Sigmoid colon (tissue), 7 donors: ENCODE measurements around the gene NRXN3. TPM values are rescaled to one million over a fixed set of nuclear protein-coding genes. Genes with fewer than 3 reads are reported as not detected.

ENCODE experiments used
- DNase-seq: peaks from one replicate; pipeline ENCODE4 v3.0.0-alpha.2; 2019
- H3K27ac ChIP-seq, 4 donors: fragments of 200-600 bp; sonication (generic); one replicate each; pipeline ENCODE4 v1.5.1; 2016 to 2019; ENCODE audit warnings: mild to moderate bottlenecking in 1 of 4
- H3K27me3 ChIP-seq, 3 donors: fragments of 200-600 bp; sonication (generic); one replicate each; pipeline ENCODE4 v1.5.1; 2019; ENCODE audit warnings: mild to moderate bottlenecking in 1 of 3
- H3K36me3 ChIP-seq, 4 donors: fragments of 200-600 bp; sonication (generic); one replicate each; pipeline ENCODE4 v1.5.1; 2016 to 2019
- H3K4me1 ChIP-seq, 4 donors: fragments of 200-600 bp; sonication (generic); one replicate each; pipeline ENCODE4 v1.5.1; 2017 to 2019
- H3K4me3 ChIP-seq, 4 donors: fragments of 200-600 bp; sonication (generic); one replicate each; pipeline ENCODE4 v1.5.1; 2017 to 2019; ENCODE audit warnings: mild to moderate bottlenecking in 2 of 4, moderate library complexity in 1 of 4
- H3K9me3 ChIP-seq, 4 donors: fragments of 200-600 bp in 3 of 4; sonication (generic) in 3 of 4; one replicate each; pipeline versions ENCODE4 v1.5.1 to v1.6.1; 2013 to 2019
- CTCF ChIP-seq, 4 experiments: fragments of 450-650 bp in 3 of 4; fragments of 200-600 bp in 1 of 4; IDR thresholded peaks; one replicate each; pipeline ENCODE4 v1.5.1; 2016 to 2019; ENCODE audit warnings: antibody characterized with exemption in 4 of 4, mild to moderate bottlenecking in 3 of 4, moderate library complexity in 2 of 4
- EP300 ChIP-seq, 4 donors: sonication (generic); formaldehyde crosslinking; IDR thresholded peaks; one replicate each; pipeline ENCODE4 v1.6.1; 2017; ENCODE audit warnings: antibody characterized with exemption in 4 of 4
- POLR2A ChIP-seq, 2 donors: fragments of 450-650 bp; IDR thresholded peaks; one replicate each; pipeline ENCODE4 v1.6.1; 2016; ENCODE audit warnings: antibody characterized with exemption in 2 of 2, mild to moderate bottlenecking in 2 of 2, moderate library complexity in 2 of 2
- POLR2AphosphoS5 ChIP-seq, 4 donors: sonication (generic); formaldehyde crosslinking; IDR thresholded peaks; one replicate each; pipeline ENCODE4 v1.6.1; 2017; ENCODE audit warnings: antibody characterized with exemption in 4 of 4
- WGBS, 2 donors: extraction: QIAGEN DNeasy Blood & Tissue Kit; methylation state at CpG; one replicate each; pipeline ENCODE4 v1.1.7; 2013; 5-methylcytosine and 5-hydroxymethylcytosine counted together
- intact Hi-C: fragments of 100-400 bp; cut with DNase I; formaldehyde crosslinking; loops from one replicate; pipeline ENCODE4 v1.15.1; 2023
- polyA plus RNA-seq, 3 donors: library from polyadenylated mRNA; stranded (reverse); fragments of 200-250 nt; gene quantifications; one replicate each; pipeline ENCODE4 v1.2.3, GENCODE V29; 2013
- total RNA-seq, 4 donors: library from RNA; depleted of rRNA; stranded (reverse); fragments of >200 nt; gene quantifications; one replicate each; pipeline ENCODE4 v1.1.0, GENCODE V29; 2016
- donor health status: healthy with polysubstance abuse.
- donor health status: Bipolar disorder and iron deficiency.
- donor health status: healthy.

NRXN3 gene
- total and polyA plus RNA-seq, 7 donors = 0.23 to 46.3 (median 23.2) TPM

- intact Hi-C loops = no loop called here
- H3K4me3 ChIP-seq = no peak overlapping the region
- H3K9me3 ChIP-seq = no peaks in the 10 kb centered on the region
- no peak for DNase-seq
- no peak overlapping the region for H3K27ac ChIP-seq
- H3K27me3 ChIP-seq = no peaks in the 10 kb centered on the region
- TF ChIP-seq POLR2A (IDR thresholded peaks at IDR 0.05) (no peak), CTCF (IDR thresholded peaks at IDR 0.05) (no peak), POLR2AphosphoS5 (IDR thresholded peaks at IDR 0.05) (no peak), EP300 (IDR thresholded peaks at IDR 0.05) (no peak)
- WGBS, 2 donors = 85 to 89% methylated on average over 1 of the region's 1 CpG
- no peaks in the 10 kb centered on the region for H3K36me3 ChIP-seq
- no peaks in the 10 kb centered on the region for H3K4me1 ChIP-seq
Measured at GRCh38 chr14:79906994-79907393, 1736.8 kb downstream of the NRXN3 start.

GRCh38 chr14:79910086-79910485 is 1739.9 kb downstream of the NRXN3 start:
- intact Hi-C loops = no loop called here
- no peak overlapping the region for H3K4me3 ChIP-seq
- DNase-seq = no peak
- H3K27me3 ChIP-seq = no peaks in the 10 kb centered on the region
- H3K36me3 ChIP-seq = no peaks in the 10 kb centered on the region
- H3K4me1 ChIP-seq = no peaks in the 10 kb centered on the region
- WGBS, 2 donors = 55 to 61% methylated on average over 2 of the region's 2 CpGs
- peaks cover 0 to 4% (median 0%) of the 10 kb centered on the region in 4 donors for H3K9me3 ChIP-seq
- H3K27ac ChIP-seq = no peak overlapping the region
- TF ChIP-seq EP300 (IDR thresholded peaks at IDR 0.05) = no peak
- no peak for TF ChIP-seq POLR2A (IDR thresholded peaks at IDR 0.05)
- no peak for TF ChIP-seq CTCF (IDR thresholded peaks at IDR 0.05)
- TF ChIP-seq POLR2AphosphoS5 (IDR thresholded peaks at IDR 0.05) = no peak

- WGBS, 2 donors = 16 to 42% methylated on average over 4 of the region's 4 CpGs
- Histone ChIP-seq H3K27me3 (no peaks in the 10 kb centered on the region), H3K4me3 (no peak overlapping the region), H3K4me1 (no peaks in the 10 kb centered on the region), H3K36me3 (no peaks in the 10 kb centered on the region), H3K9me3 (peaks cover 0 to 4% (median 0%) of the 10 kb centered on the region in 4 donors), H3K27ac (no peak overlapping the region)
- no peak for DNase-seq
- TF ChIP-seq CTCF (IDR thresholded peaks at IDR 0.05) = no peak
- TF ChIP-seq POLR2AphosphoS5 (IDR thresholded peaks at IDR 0.05) = no peak
- TF ChIP-seq EP300 (IDR thresholded peaks at IDR 0.05) = no peak
- no peak for TF ChIP-seq POLR2A (IDR thresholded peaks at IDR 0.05)
- intact Hi-C loops = no loop called here
Measured at GRCh38 chr14:79911744-79912143, 1741.6 kb downstream of the NRXN3 start.

- 90% methylated on average over 2 of the region's 2 CpGs for WGBS, 2 donors
- no peak for TF ChIP-seq POLR2AphosphoS5 (IDR thresholded peaks at IDR 0.05)
- TF ChIP-seq CTCF (IDR thresholded peaks at IDR 0.05) = no peak
- no peak for TF ChIP-seq POLR2A (IDR thresholded peaks at IDR 0.05)
- TF ChIP-seq EP300 (IDR thresholded peaks at IDR 0.05) = no peak
- Histone ChIP-seq H3K4me1 (no peaks in the 10 kb centered on the region), H3K36me3 (no peaks in the 10 kb centered on the region), H3K4me3 (no peak overlapping the region), H3K27me3 (no peaks in the 10 kb centered on the region), H3K27ac (no peak overlapping the region), H3K9me3 (peaks cover 0 to 4% (median 2%) of the 10 kb centered on the region in 4 donors)
- intact Hi-C loops = no loop called here
- no peak for DNase-seq
Measured at GRCh38 chr14:79914595-79914994, 1744.4 kb downstream of the NRXN3 start.

- Histone ChIP-seq H3K27me3 (no peaks in the 10 kb centered on the region), H3K4me1 (no peaks in the 10 kb centered on the region), H3K27ac (no peak overlapping the region), H3K9me3 (peaks cover 0 to 4% (median 2%) of the 10 kb centered on the region in 4 donors), H3K36me3 (no peaks in the 10 kb centered on the region), H3K4me3 (no peak overlapping the region)
- WGBS, 2 donors = 66 to 76% methylated on average over 1 of the region's 1 CpG
- intact Hi-C loops = no loop called here
- no peak for DNase-seq
- TF ChIP-seq POLR2A (IDR thresholded peaks at IDR 0.05) (no peak), CTCF (IDR thresholded peaks at IDR 0.05) (no peak), POLR2AphosphoS5 (IDR thresholded peaks at IDR 0.05) (no peak), EP300 (IDR thresholded peaks at IDR 0.05) (no peak)
Measured at GRCh38 chr14:79915406-79915805, 1745.2 kb downstream of the NRXN3 start.
